ENCODE data around the gene INO80E. TPM values are rescaled to one million over a fixed set of nuclear protein-coding genes. Genes with fewer than 3 reads are reported as not detected.

Gene INO80E
- total and polyA plus RNA-seq, 2 of the 8 experiments (the other 6 are each of a cell fraction or from before 2014, with no cell fraction given) = 43.0 to 91.2 TPM

DNA sequence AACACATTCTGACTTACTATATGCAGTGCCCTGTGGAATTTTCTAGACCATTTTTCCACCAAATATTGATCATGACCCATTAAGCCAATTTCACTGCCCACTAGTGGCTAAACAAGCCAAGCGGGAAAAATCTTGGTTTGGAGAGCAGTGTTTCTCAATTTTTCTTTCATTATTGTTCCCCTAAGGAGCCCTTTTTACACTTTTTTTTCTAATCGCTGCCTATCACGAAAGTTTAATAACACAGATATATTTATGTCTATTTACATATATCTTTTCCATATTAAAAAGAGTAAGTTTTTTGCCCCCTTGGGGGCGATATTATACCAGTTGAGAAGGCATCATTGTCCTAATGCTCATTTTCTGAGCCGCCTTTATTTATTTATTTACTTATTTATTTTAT is 45.8 kb downstream of the INO80E start (continued):
- TF ChIP-seq CBX5 (IDR thresholded peaks at IDR 0.05; ENCODE audit: low read depth, low read length) (no peak), TEAD4 (IDR thresholded peaks at IDR 0.05; ENCODE audit: low read depth, low read length) (no peak), RNF2 (IDR thresholded peaks at IDR 0.05; ENCODE audit: borderline replicate concordance, low read depth, low read length, missing control alignments, poor library complexity, severe bottlenecking) (no peak), JUND (IDR thresholded peaks at IDR 0.05; ENCODE audit: low read length) (no peak), SP4 (IDR thresholded peaks at IDR 0.05; ENCODE audit: low read length) (no peak)
- TF ChIP-seq, protein P1, sequence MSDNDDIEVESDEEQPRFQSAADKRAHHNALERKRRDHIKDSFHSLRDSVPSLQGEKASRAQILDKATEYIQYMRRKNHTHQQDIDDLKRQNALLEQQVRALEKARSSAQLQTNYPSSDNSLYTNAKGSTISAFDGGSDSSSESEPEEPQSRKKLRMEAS (IDR thresholded peaks at IDR 0.05) = no peak
- TF ChIP-seq, protein P2, sequence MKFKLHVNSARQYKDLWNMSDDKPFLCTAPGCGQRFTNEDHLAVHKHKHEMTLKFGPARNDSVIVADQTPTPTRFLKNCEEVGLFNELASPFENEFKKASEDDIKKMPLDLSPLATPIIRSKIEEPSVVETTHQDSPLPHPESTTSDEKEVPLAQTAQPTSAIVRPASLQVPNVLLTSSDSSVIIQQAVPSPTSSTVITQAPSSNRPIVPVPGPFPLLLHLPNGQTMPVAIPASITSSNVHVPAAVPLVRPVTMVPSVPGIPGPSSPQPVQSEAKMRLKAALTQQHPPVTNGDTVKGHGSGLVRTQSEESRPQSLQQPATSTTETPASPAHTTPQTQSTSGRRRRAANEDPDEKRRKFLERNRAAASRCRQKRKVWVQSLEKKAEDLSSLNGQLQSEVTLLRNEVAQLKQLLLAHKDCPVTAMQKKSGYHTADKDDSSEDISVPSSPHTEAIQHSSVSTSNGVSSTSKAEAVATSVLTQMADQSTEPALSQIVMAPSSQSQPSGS (IDR thresholded peaks at IDR 0.05; ENCODE audit: low read length) = no peak
